Muscle of leg (tissue), 11 donors: Measurements from ENCODE around the gene COPS9. TPM values are rescaled to one million over a fixed set of nuclear protein-coding genes. Genes with fewer than 3 reads are reported as not detected.
A peak's percentile ranks its signal among the peaks of the same experiment; 100 is the strongest.

Experiments
- DNase-seq: peaks from one replicate; pipeline ENCODE4 v3.0.0; 2013
- H3K27ac ChIP-seq: one replicate; pipeline ENCODE4 v1.5.1; 2013; ENCODE audit warnings: mild to moderate bottlenecking, low read length, control low read depth
- H3K27me3 ChIP-seq: one replicate; pipeline ENCODE4 v1.6.1; 2013; ENCODE audit warnings: low read length; ENCODE audit not compliant: control insufficient read depth, insufficient read depth
- H3K36me3 ChIP-seq: one replicate; pipeline ENCODE4 v1.6.1; 2013; ENCODE audit warnings: low read length; ENCODE audit not compliant: control insufficient read depth, insufficient read depth
- H3K4me1 ChIP-seq: one replicate; pipeline ENCODE4 v1.6.1; 2013; ENCODE audit warnings: low read length; ENCODE audit not compliant: control insufficient read depth, insufficient read depth
- H3K4me3 ChIP-seq: one replicate; pipeline ENCODE4 v1.5.1; 2013; ENCODE audit warnings: low read length, control low read depth
- H3K9me3 ChIP-seq: replicated peaks from 2 replicates; pipeline ENCODE4 v1.6.1; 2013; ENCODE audit warnings: low read depth, low read length; ENCODE audit not compliant: control insufficient read depth
- WGBS: methylation state at CpG from one replicate; pipeline ENCODE4 v1.1.5; 2013; ENCODE audit warnings: missing lambda C conversion rate; ENCODE audit not compliant: insufficient coverage; 5-methylcytosine and 5-hydroxymethylcytosine counted together
- polyA plus RNA-seq, 8 donors: library from polyadenylated mRNA; unstranded; fragments of 120-200 nt; gene quantifications; one replicate each; pipeline versions ENCODE4 v1.2.1 to v1.2.3, GENCODE V29; 2013; ENCODE audit warnings: inconsistent platforms in 1 of 8, low replicate concordance in 1 of 8; ENCODE audit not compliant: insufficient read length in 8 of 8, insufficient read depth in 1 of 8
- total RNA-seq: library from RNA; stranded (reverse); fragments of 120-200 nt; gene quantifications from one replicate; pipeline ENCODE4 v1.2.4, GENCODE V29; 2013

COPS9 gene
- total and polyA plus RNA-seq, 9 donors: 88.6 to 210 (median 108) TPM

- H3K36me3 ChIP-seq: no peaks in the 10 kb centered on the region
- 75% methylated on average over 6 of the region's 15 CpGs for WGBS
- H3K27ac ChIP-seq: no peak overlapping the region
- H3K9me3 ChIP-seq: no peaks in the 10 kb centered on the region
- peaks cover 9% of the 10 kb centered on the region for H3K27me3 ChIP-seq
- no peak overlapping the region for H3K4me3 ChIP-seq
- peaks cover 6% of the 10 kb centered on the region for H3K4me1 ChIP-seq
- no peak for DNase-seq
Measured at GRCh38 chr2:240151477-240152031, 15.4 kb upstream of the COPS9 start.

DNA sequence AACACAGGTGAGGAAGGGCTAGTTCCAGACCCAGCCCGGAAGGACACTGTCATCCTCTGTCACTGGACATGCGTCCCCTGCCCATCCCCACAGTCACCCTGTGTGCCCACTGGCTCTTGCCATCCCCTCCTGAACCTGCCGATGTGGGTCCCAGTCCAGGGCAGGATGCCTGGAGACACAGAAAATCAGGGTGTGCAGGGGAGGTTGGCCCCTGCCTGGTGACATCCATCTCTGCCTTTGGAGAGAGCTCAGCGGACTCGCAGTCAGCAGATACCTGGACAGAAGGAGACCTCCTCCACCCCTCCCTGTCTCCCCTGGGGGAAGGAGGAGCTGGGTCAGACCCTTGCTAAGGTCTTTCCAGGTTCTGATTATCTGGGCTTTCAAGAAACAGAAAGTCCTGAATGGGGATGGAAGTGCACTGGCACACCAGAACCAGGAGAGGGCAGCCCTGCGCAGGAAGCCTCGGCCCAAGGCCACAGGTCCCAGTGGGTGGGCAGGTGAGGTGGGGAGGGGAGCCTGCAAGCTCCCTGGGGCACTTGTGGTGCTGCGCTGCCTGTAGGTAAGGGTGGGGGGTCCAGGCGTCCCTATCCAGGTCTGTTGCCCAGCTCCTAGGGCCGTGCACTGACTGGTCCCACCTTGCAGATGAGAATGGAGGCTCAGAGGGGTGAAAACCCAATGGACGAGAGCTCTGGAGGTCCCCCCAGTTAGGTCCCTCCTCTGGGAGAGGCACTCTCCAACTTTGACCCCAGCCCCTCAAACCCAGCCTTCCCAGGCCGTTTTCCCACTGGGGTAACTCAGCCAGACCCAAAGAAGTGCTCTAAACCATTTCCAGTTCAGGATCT is 14.1 kb upstream of the COPS9 start:
- H3K9me3 ChIP-seq: no peaks in the 10 kb centered on the region
- H3K4me1 ChIP-seq: peaks cover 3% of the 10 kb centered on the region
- no peak overlapping the region for H3K27ac ChIP-seq
- H3K4me3 ChIP-seq: no peak overlapping the region
- peaks cover 8% of the 10 kb centered on the region for H3K27me3 ChIP-seq
- H3K36me3 ChIP-seq: no peaks in the 10 kb centered on the region
- WGBS: 24% methylated on average over 6 of the region's 12 CpGs
- DNase-seq: no peak

GRCh38 chr2:240147911-240148587 is 11.9 kb upstream of the COPS9 start:
- WGBS: 75% methylated on average over 12 of the region's 20 CpGs
- Histone ChIP-seq H3K27me3 (peaks cover 8% of the 10 kb centered on the region), H3K27ac (no peak overlapping the region)

GRCh38 chr2:240147382-240147781 is 11.3 kb upstream of the COPS9 start:
- WGBS: 100% methylated on average over 2 of the region's 5 CpGs
- Histone ChIP-seq H3K27ac (no peak overlapping the region), H3K4me1 (peaks cover 5% of the 10 kb centered on the region), H3K27me3 (peaks cover 11% of the 10 kb centered on the region), H3K9me3 (no peaks in the 10 kb centered on the region), H3K4me3 (no peak overlapping the region), H3K36me3 (no peaks in the 10 kb centered on the region)
- DNase-seq: no peak

More at GRCh38 chr2:240147911-240148587, 11.9 kb upstream of the COPS9 start:
- no peak for DNase-seq
- Histone ChIP-seq H3K36me3 (no peaks in the 10 kb centered on the region), H3K4me1 (peaks cover 5% of the 10 kb centered on the region), H3K9me3 (no peaks in the 10 kb centered on the region), H3K4me3 (no peak overlapping the region)

- WGBS: 74% methylated on average over 9 of the region's 12 CpGs
- Histone ChIP-seq H3K27ac (no peak overlapping the region), H3K27me3 (peaks cover 9% of the 10 kb centered on the region), H3K4me3 (no peak overlapping the region), H3K36me3 (no peaks in the 10 kb centered on the region), H3K9me3 (no peaks in the 10 kb centered on the region), H3K4me1 (peaks cover 5% of the 10 kb centered on the region)
- no peak for DNase-seq
Measured at GRCh38 chr2:240146627-240147278, 10.6 kb upstream of the COPS9 start.

GRCh38 chr2:240146141-240146561 is 10.0 kb upstream of the COPS9 start:
- DNase-seq: no peak
- H3K27me3 ChIP-seq: peaks cover 9% of the 10 kb centered on the region
- no peak overlapping the region for H3K27ac ChIP-seq
- no peaks in the 10 kb centered on the region for H3K9me3 ChIP-seq
- WGBS: 49% methylated on average over 10 of the region's 10 CpGs
- no peak overlapping the region for H3K4me3 ChIP-seq
- H3K36me3 ChIP-seq: no peaks in the 10 kb centered on the region
- peaks cover 5% of the 10 kb centered on the region for H3K4me1 ChIP-seq

DNA sequence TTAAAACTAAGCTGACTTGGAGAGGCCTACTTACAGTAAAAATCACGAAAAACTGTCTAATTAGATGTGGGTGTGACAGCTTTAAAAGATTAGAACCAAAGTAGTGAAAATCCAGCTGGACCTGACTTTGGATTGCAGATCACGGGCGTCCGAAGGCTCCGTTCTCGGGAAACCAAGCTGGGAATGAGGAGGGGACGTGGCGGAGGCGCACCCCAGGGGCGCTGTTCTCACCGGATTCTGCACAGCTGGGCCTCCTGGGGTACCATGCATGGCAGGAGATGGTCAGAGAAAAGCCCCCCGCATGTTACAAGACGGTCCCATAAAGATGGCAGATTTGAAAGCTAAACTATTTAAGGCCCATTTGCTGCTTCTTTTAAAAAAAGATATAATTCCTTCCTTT is 9.4 kb upstream of the COPS9 start:
- Histone ChIP-seq H3K9me3 (no peaks in the 10 kb centered on the region), H3K4me1 (peaks cover 5% of the 10 kb centered on the region), H3K4me3 (no peak overlapping the region), H3K27me3 (peaks cover 13% of the 10 kb centered on the region), H3K27ac (no peak overlapping the region), H3K36me3 (no peaks in the 10 kb centered on the region)
- 74% methylated on average over 11 of the region's 13 CpGs for WGBS
- no peak for DNase-seq

DNA sequence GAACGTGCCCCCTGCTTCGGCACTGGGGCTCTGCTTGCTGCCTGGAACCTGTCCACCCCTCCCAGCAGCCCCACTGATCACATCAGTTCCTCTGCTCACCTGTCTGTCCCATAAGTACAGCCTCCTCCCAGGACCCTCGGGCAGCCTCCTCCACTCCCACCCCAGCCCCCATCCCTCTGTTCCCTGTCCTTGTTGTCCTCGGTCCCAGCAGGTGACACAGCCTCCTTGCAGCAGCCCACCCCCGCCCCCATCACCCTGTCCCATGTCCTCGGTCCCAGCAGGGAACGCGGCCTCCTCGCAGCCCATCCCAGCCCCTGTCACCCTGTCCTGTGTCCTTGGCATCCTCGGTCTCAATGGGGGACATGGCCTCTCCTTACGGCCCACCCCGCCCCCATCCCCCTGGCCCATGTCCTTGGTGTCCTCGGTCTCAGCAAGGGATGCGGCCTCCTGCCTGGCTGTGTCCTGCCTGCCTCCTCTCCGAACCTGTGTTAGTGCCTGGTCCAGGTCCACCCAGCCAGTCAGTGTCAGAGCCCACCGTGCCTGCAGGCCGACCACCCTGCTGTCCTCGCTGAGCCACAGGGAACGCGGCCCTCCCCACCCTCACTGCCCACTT is 8.7 kb upstream of the COPS9 start:
- Histone ChIP-seq H3K4me1 (peaks cover 5% of the 10 kb centered on the region), H3K4me3 (no peak overlapping the region), H3K36me3 (no peaks in the 10 kb centered on the region), H3K9me3 (no peaks in the 10 kb centered on the region), H3K27me3 (peaks cover 18% of the 10 kb centered on the region), H3K27ac (no peak overlapping the region)
- DNase-seq: no peak
- WGBS: 83% methylated on average over 20 of the region's 20 CpGs

DNA sequence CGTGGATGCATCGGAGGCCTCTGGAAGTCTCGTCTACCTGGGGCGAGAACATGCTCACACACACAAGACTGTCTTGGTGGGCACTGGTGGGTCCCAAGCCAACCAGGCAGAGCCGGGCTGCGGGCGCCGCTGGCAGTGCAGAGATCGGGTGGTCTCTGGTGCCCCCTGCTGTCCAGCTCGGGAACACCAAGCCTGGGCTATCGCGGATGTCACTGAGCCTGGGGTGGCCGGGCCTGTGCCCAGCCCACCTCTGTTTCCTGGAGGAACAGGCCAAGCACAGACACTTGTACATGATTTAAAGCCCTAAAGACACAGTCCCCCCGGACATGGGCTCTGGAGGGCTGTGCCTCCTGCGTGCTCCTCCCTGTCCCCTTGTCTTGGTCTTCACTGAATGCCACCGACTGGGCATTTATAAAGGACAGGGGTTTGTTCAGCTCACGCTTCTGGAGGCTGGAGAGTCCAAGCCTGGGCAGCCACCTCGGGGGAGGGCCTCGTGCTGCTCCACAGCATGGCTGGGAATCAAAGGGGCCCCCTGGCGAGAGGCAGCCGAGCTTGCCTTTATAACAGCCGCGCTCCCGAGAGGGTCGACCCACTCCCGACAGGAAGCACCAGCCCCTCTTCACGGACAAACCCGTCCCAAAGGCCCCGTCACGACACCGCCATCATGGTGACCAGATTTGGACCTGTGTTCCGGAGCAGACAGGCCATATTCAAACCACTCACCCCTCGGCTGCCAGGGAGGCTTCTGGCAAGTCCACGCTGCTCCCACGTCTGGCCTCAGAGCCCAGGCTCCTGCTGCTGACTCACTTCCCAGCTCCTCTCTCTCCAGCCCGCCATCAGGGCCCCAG is 7.9 kb upstream of the COPS9 start:
- peaks cover 20% of the 10 kb centered on the region for H3K27me3 ChIP-seq
- peaks cover 5% of the 10 kb centered on the region for H3K4me1 ChIP-seq
- no peaks in the 10 kb centered on the region for H3K36me3 ChIP-seq
- H3K27ac ChIP-seq: no peak overlapping the region
- 37% methylated on average over 36 of the region's 36 CpGs for WGBS
- peak; percentile 48 for DNase-seq
- H3K9me3 ChIP-seq: no peaks in the 10 kb centered on the region
- H3K4me3 ChIP-seq: no peak overlapping the region
